A673 (cell line): ENCODE measurements around the gene CLPSL2.

ENCODE experiments used
- CTCF ChIP-seq: fragments of 300-800, 200-600 bp; sonication (generic); conservative IDR thresholded peaks from 2 replicates; pipeline ENCODE4 v1.5.1; 2017; ENCODE audit warnings: low read depth, mild to moderate bottlenecking, antibody characterized with exemption, low read length, moderate library complexity, mixed read lengths
- EZH2 ChIP-seq: fragments of 200-600 bp; sonication (generic); IDR thresholded peaks from 2 replicates; pipeline ENCODE4 v1.6.1; 2017; ENCODE audit warnings: borderline replicate concordance, low read depth, mild to moderate bottlenecking, mixed read lengths, antibody characterized with exemption, low read length; ENCODE audit not compliant: poor library complexity, severe bottlenecking

DNA sequence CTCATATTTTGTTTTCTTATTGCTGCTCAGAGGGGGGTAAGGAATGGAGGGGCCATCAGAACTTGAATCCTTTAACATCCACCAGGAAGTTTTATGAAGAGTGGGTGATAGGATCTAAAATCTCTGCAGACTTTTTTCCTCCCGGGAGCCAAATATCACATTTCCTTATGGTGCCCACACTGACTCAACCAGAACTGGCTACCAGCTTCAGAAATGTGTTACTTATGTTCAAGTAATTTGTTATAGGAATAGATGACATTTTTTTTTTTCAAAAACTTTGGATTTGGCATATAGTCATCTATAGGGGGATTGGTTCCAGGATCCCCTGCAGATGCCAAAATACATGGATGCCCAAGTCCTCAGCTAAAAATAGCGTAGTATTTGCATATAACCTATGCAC lies 47.2 kb downstream of the CLPSL2 start:
- no peak for TF ChIP-seq CTCF
- no peak for TF ChIP-seq EZH2
